Measurements from ENCODE around the gene CREBL2. TPM values are rescaled to one million over a fixed set of nuclear protein-coding genes. Genes with fewer than 3 reads are reported as not detected.

The CREBL2 gene
- total and polyA plus RNA-seq, 10 of the 15 experiments (the other 5 are each of a cell fraction or from before 2014, with no cell fraction given): 4.6 to 19.1 (median 13.5) TPM

- TF ChIP-seq HCFC1 (IDR thresholded peaks at IDR 0.05; ENCODE audit: low read length) (no peak), MEF2B (IDR thresholded peaks at IDR 0.05; ENCODE audit: partially characterized antibody, poor library complexity, severe bottlenecking) (no peak), CHD1 (IDR thresholded peaks at IDR 0.05; ENCODE audit: low read depth, low read length) (no peak), ZNF687 (IDR thresholded peaks at IDR 0.05) (no peak), ZBTB40 (IDR thresholded peaks at IDR 0.05; ENCODE audit: borderline replicate concordance) (no peak), SPI1 (IDR thresholded peaks at IDR 0.05; ENCODE audit: borderline replicate concordance, insufficient read depth, low read depth, low read length) (no peak), SMC3 (IDR thresholded peaks at IDR 0.05; ENCODE audit: borderline replicate concordance, low read length) (no peak), EZH2 (IDR thresholded peaks at IDR 0.05; ENCODE audit: borderline replicate concordance, control insufficient read depth, low read depth, low read length) (no peak), SP1 (IDR thresholded peaks at IDR 0.05; ENCODE audit: low read depth, low read length) (no peak), POLR2AphosphoS2 (IDR thresholded peaks at IDR 0.05; ENCODE audit: low read depth, low read length) (no peak), SMAD5 (IDR thresholded peaks at IDR 0.05; ENCODE audit: low read depth) (no peak), USF1 (IDR thresholded peaks at IDR 0.05; ENCODE audit: borderline replicate concordance, extremely low read length, insufficient read depth, low read depth, low read length) (no peak), KAT2A (conservative IDR thresholded peaks at IDR 0.05; ENCODE audit: control insufficient read depth, low read depth, low read length) (no peak), CREM (IDR thresholded peaks at IDR 0.05; ENCODE audit: low read depth) (no peak), POU2F2 (IDR thresholded peaks at IDR 0.05; ENCODE audit: borderline replicate concordance, low read depth, low read length) (peak; percentile 29; the same call in 1 of the 3 replicates), NKRF (conservative IDR thresholded peaks at IDR 0.05) (no peak), TAF1 (IDR thresholded peaks at IDR 0.05; ENCODE audit: borderline replicate concordance, low read depth, low read length) (no peak), BHLHE40 (IDR thresholded peaks at IDR 0.05; ENCODE audit: borderline replicate concordance in 1 of 2, low read depth in 2 of 2, low read length in 1 of 2) (peak in 1 of 2 experiments; percentile 30; a peak in 1 of 4 replicates), RAD51 (IDR thresholded peaks at IDR 0.05) (no peak), CREB1 (IDR thresholded peaks at IDR 0.05; ENCODE audit: low read depth) (no peak)
Measured at GRCh38 chr12:12691549-12691948, 79.9 kb downstream of the CREBL2 start (continued).

Measured in GM12878 (cell line).